Neutrophil (primary cell): ENCODE results near the gene ILDR2.

ENCODE experiments used
- H3K27ac ChIP-seq: fragments of 200-600 bp; sonication (generic); 2 replicates; pipeline ENCODE4 v1.5.1; 2016; ENCODE audit warnings: mild to moderate bottlenecking, moderate library complexity
- H3K27me3 ChIP-seq: fragments of 200-600 bp; sonication (generic); 2 replicates; pipeline ENCODE4 v1.6.0; 2016; ENCODE audit warnings: mild to moderate bottlenecking
- H3K36me3 ChIP-seq: fragments of 200-600 bp; sonication (generic); 2 replicates; pipeline ENCODE4 v1.5.1; 2017
- H3K4me1 ChIP-seq, 2 experiments: fragments of 200-600 bp in 1 of 2; sonication (generic) in 1 of 2; 1 replicate in 1 of 2; 2 replicates in 1 of 2; pipeline versions ENCODE4 v1.5.1 to v1.6.1; 2013 to 2016; ENCODE audit warnings: low read depth in 1 of 2, low read length in 1 of 2, mild to moderate bottlenecking in 1 of 2, moderate library complexity in 1 of 2; ENCODE audit not compliant: control insufficient read depth in 1 of 2, insufficient read depth in 1 of 2
- H3K4me3 ChIP-seq, 2 experiments: fragments of 200-600 bp in 1 of 2; sonication (generic) in 1 of 2; 1 replicate in 1 of 2; 2 replicates in 1 of 2; pipeline ENCODE4 v1.5.1; 2013 to 2016; ENCODE audit warnings: low read depth in 1 of 2, low read length in 1 of 2, mild to moderate bottlenecking in 1 of 2, moderate library complexity in 1 of 2
- H3K9me3 ChIP-seq: fragments of 200-600 bp; sonication (generic); 2 replicates; pipeline ENCODE4 v1.5.1; 2016
- TF ChIP-seq, protein P1 (sequence below): fragments of 200-600 bp; sonication (generic); IDR thresholded peaks from 2 replicates; pipeline ENCODE4 v1.5.1; 2016; ENCODE audit warnings: antibody characterized with exemption

The ILDR2 gene

DNA sequence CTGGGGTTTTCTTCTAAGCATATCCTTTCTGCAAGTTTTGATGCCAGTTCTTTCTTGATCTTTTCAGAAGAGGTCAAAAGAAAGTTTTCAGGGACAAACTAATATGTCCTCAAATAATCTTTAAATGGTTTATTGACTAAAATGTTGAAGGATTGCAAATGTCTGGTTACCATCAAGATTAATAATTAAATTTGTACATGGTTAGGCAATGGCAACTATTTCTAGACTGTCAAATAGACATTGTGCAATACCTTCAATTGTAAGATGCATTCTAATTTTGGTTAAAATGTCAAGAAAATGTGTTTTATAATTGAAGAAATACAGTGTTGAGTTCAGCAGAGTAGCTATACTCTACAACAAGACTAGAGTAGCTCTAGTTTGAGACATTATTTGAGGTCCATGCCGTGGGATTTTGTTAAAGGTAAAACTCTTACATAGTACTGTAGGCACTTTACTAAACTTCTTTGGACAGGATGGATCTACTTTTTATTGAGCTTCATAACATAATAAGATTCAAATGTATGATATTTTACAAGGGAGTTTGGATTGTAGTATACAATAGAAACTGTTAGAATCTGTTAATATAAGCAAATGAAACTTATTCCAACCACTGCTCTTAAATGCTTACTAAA, 36.3 kb upstream of the ILDR2 start:
- TF ChIP-seq, protein P1, sequence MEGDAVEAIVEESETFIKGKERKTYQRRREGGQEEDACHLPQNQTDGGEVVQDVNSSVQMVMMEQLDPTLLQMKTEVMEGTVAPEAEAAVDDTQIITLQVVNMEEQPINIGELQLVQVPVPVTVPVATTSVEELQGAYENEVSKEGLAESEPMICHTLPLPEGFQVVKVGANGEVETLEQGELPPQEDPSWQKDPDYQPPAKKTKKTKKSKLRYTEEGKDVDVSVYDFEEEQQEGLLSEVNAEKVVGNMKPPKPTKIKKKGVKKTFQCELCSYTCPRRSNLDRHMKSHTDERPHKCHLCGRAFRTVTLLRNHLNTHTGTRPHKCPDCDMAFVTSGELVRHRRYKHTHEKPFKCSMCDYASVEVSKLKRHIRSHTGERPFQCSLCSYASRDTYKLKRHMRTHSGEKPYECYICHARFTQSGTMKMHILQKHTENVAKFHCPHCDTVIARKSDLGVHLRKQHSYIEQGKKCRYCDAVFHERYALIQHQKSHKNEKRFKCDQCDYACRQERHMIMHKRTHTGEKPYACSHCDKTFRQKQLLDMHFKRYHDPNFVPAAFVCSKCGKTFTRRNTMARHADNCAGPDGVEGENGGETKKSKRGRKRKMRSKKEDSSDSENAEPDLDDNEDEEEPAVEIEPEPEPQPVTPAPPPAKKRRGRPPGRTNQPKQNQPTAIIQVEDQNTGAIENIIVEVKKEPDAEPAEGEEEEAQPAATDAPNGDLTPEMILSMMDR: no peak
- H3K9me3 ChIP-seq: no peaks in the 10 kb centered on the region

DNA sequence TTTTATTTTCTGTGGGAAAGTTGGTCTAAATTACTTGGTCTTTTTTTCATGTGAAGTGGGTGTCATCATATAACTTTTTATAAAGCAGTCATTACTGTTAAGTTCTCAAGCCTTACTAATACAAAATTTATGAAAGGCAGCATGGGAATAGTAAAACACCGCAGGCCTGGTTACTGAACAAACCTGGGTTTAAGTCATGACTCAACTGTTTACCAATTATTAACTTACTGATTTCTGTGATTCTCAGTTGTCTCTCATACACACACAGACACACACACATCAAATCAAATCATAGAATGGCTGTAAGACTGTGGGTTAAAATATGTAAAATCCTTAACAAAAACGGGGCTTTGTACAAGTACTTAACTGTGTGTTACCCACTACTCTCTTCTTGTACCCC, 28.4 kb upstream of the ILDR2 start:
- Histone ChIP-seq H3K27ac (no peak overlapping the region), H3K27me3 (no peaks in the 10 kb centered on the region), H3K4me1 (no peaks in the 10 kb centered on the region), H3K4me3 (no peak overlapping the region), H3K36me3 (no peaks in the 10 kb centered on the region), H3K9me3 (no peaks in the 10 kb centered on the region)
- TF ChIP-seq, protein P1: no peak

More for the DNA sequence above, 36.3 kb upstream of the ILDR2 start:
- Histone ChIP-seq H3K27me3 (no peaks in the 10 kb centered on the region), H3K27ac (no peak overlapping the region), H3K4me3 (no peak overlapping the region), H3K4me1 (no peaks in the 10 kb centered on the region), H3K36me3 (no peaks in the 10 kb centered on the region)

DNA sequence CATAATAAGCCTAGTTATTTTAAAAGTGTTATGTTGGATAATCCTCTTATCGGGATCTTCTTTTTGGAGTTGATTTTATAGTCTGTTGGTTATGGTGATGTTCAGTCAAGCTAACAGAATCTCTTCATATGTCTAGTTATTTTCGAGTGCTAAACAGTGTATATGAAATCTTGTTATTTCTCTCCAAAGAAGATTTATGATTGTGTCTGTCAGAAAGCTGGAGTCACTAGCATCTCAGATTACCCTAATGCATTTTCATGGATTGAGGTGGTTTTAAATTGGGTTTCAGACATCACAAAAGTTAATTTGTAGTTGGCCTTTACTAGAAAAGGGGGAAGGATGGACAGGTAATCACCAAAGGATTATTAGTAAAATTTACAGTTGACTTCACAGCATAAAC, 27.0 kb upstream of the ILDR2 start:
- no peaks in the 10 kb centered on the region for H3K9me3 ChIP-seq
- no peaks in the 10 kb centered on the region for H3K27me3 ChIP-seq
- H3K4me3 ChIP-seq: no peak overlapping the region
- TF ChIP-seq, protein P1: no peak
- H3K4me1 ChIP-seq: no peaks in the 10 kb centered on the region
- H3K36me3 ChIP-seq: no peaks in the 10 kb centered on the region
- H3K27ac ChIP-seq: no peak overlapping the region

DNA sequence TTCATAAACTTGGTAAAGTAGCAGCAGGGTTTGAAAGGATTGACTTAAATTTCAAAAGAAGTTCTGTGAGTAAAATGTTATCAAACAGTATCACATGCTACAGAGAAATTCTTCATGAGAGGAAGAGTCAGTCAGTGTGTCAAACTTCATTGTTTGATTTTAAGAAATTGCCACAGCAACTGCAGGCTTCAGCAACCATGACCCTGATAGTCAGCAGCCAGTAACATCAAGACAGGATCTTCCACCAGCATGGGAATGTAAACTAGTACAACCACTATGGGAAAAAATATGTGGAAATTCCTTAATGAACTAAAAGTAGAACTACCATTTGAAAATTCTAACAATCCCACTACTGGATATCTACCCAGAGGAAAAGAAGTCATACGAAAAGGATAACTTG, 25.2 kb upstream of the ILDR2 start:
- Histone ChIP-seq H3K9me3 (no peaks in the 10 kb centered on the region), H3K27ac (no peak overlapping the region), H3K27me3 (no peaks in the 10 kb centered on the region), H3K4me1 (no peaks in the 10 kb centered on the region), H3K36me3 (no peaks in the 10 kb centered on the region), H3K4me3 (no peak overlapping the region)
- TF ChIP-seq, protein P1: no peak

DNA sequence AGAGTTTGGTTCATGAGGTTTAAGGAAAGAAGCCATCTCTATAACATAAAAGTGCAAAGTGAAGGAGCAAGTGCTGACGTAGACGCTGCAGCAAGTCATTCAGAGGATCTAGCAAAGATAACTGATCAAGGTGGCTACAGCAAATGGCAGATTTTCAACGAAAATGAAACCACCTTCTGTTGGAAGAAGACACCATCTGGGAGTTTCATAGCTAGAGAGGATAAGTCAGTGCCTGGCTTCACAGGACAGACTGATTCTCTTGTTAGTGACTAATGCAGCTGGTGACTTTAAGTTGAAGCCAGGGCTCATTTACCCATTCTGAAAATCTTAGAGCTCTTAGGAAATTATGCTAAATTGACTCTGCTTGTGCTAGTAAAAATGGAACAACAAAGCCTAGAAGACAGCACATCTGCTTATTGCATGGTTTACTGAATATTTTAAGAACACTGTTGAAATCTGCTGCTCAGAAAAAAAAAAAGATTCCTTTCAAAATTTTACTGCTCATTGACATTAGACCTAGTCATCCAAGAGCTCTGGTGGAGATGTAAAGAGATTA, 24.2 kb upstream of the ILDR2 start:
- TF ChIP-seq, protein P1: no peak
- no peaks in the 10 kb centered on the region for H3K4me1 ChIP-seq

More for the DNA sequence above, 24.2 kb upstream of the ILDR2 start:
- Histone ChIP-seq H3K27me3 (no peaks in the 10 kb centered on the region), H3K27ac (no peak overlapping the region), H3K36me3 (no peaks in the 10 kb centered on the region), H3K9me3 (no peaks in the 10 kb centered on the region), H3K4me3 (no peak overlapping the region)
